ENCODE results near the gene GLYR1.
A peak's percentile ranks its signal among the peaks of the same experiment; 100 is the strongest.

GLYR1 gene

DNA sequence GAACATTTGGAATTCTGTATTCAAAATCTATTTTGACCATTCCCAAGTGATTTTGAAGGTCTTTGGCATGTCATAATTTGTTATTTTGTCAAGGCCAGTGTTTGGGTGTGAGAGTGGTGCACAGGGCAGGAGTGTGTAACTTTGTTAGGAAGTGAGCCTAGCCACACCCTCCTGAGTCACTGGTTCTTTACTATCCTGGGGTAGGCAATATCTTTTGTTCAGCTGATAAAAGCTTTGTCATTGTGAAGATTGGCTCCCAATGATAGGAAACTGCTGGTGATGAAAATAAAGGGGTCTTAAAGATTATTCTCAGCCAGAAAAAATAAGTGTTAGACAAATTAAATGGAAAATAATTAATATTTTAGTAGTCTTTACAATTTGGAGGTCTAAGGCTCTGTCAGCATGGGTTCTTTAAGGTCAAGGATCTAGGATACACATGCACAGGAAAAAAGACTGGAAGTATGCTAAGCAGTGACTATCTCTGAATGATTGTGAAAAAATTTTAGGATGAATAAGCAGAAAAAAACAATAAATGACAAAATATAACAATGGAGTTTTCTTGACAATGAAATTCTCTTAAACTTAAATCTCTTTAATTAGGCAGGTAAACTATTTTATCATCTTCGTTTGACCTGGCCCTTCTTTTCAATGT is 5.3 kb upstream of the GLYR1 start:
- H3K27ac ChIP-seq (ENCODE audit: low read length), result no peak overlapping the region
- 0 out of 2 replicates have a peak, but pooled peaks cover under 1% of the 10 kb centered on the region for H3K36me3 ChIP-seq (replicated peaks; ENCODE audit: insufficient read depth, low read length)
- no peaks in the 10 kb centered on the region for H3K27me3 ChIP-seq (replicated peaks; ENCODE audit: insufficient read depth, low read length)
- peaks cover 5% of the 10 kb centered on the region; the same call in 1 of the 2 replicates for H3K4me1 ChIP-seq (ENCODE audit: low read length)
- H3F3A ChIP-seq (ENCODE audit: insufficient read depth, low read length), result peaks cover 12% of the 10 kb centered on the region
- H2AFZ ChIP-seq (ENCODE audit: low read length), result no peak overlapping the region
- H3K9ac ChIP-seq (ENCODE audit: low read length), result no peak overlapping the region
- H3K9me3 ChIP-seq (replicated peaks; ENCODE audit: insufficient read depth, low read length), result no peaks in the 10 kb centered on the region
- H3K79me2 ChIP-seq (ENCODE audit: low read length), result peaks cover 61% of the 10 kb centered on the region
- no peak overlapping the region for H3K4me3 ChIP-seq (ENCODE audit: low read length)
- peaks cover 6% of the 10 kb centered on the region; the same call in 1 of the 2 replicates for H4K20me1 ChIP-seq (ENCODE audit: insufficient read depth, low read length)
- TF ChIP-seq EZH2phosphoT487 (IDR thresholded peaks at IDR 0.05; ENCODE audit: low read length) (no peak), EZH2 (optimal IDR thresholded peaks at IDR 0.05; ENCODE audit: low read depth, low read length) (no peak)
- TF ChIP-seq, protein P1, sequence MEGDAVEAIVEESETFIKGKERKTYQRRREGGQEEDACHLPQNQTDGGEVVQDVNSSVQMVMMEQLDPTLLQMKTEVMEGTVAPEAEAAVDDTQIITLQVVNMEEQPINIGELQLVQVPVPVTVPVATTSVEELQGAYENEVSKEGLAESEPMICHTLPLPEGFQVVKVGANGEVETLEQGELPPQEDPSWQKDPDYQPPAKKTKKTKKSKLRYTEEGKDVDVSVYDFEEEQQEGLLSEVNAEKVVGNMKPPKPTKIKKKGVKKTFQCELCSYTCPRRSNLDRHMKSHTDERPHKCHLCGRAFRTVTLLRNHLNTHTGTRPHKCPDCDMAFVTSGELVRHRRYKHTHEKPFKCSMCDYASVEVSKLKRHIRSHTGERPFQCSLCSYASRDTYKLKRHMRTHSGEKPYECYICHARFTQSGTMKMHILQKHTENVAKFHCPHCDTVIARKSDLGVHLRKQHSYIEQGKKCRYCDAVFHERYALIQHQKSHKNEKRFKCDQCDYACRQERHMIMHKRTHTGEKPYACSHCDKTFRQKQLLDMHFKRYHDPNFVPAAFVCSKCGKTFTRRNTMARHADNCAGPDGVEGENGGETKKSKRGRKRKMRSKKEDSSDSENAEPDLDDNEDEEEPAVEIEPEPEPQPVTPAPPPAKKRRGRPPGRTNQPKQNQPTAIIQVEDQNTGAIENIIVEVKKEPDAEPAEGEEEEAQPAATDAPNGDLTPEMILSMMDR (IDR thresholded peaks at IDR 0.05; ENCODE audit: low read length), result no peak
- no peaks in the 10 kb centered on the region for H3K9me2 ChIP-seq (replicated peaks; ENCODE audit: insufficient read depth, low read length)
- DNase-seq, result no peak
- no peak overlapping the region for H3K4me2 ChIP-seq (ENCODE audit: low read depth, low read length)

DNA sequence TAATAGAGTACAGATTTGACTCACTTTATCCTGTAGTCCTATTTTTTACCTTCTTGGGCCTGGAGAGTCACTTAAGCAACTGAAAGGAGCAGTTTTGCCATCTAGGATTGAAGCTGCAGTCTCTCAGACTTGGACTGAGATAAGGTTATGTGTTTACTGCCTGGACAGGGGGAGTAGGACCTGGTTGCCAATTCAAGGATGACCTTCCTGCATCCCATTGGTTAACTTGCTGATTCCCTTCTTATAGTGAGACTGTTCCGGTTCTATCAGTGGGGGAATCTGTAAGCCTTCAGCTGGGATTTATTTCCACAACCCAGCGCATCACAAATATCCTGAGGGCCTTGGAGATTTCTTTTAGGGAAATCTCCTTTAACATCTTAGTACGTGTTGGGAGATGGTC is 3.1 kb upstream of the GLYR1 start:
- H3K79me2 ChIP-seq (ENCODE audit: low read length), result peaks cover 74% of the 10 kb centered on the region
- no peaks in the 10 kb centered on the region for H3K27me3 ChIP-seq (replicated peaks; ENCODE audit: insufficient read depth, low read length)
- no peak overlapping the region for H2AFZ ChIP-seq (ENCODE audit: low read length)
- H3K27ac ChIP-seq (ENCODE audit: low read length), result no peak overlapping the region
- H3K36me3 ChIP-seq (replicated peaks; ENCODE audit: insufficient read depth, low read length), result no peaks in the 10 kb centered on the region
- no peak overlapping the region for H3K4me3 ChIP-seq (ENCODE audit: low read length)
- H4K20me1 ChIP-seq (ENCODE audit: insufficient read depth, low read length), result peaks cover 13% of the 10 kb centered on the region; the same call in 1 of the 2 replicates
- peaks cover 12% of the 10 kb centered on the region for H3K4me1 ChIP-seq (ENCODE audit: low read length)
- peak overlapping the region; percentile 3; the same call in 1 of the 2 replicates for H3K4me2 ChIP-seq (ENCODE audit: low read depth, low read length)
- peaks cover 14% of the 10 kb centered on the region for H3F3A ChIP-seq (ENCODE audit: insufficient read depth, low read length)
- DNase-seq, result no peak
- no peaks in the 10 kb centered on the region for H3K9me3 ChIP-seq (replicated peaks; ENCODE audit: insufficient read depth, low read length)
- no peak overlapping the region for H3K9ac ChIP-seq (ENCODE audit: low read length)
- no peaks in the 10 kb centered on the region for H3K9me2 ChIP-seq (replicated peaks; ENCODE audit: insufficient read depth, low read length)
- TF ChIP-seq EZH2 (optimal IDR thresholded peaks at IDR 0.05; ENCODE audit: low read depth, low read length) (no peak), EZH2phosphoT487 (IDR thresholded peaks at IDR 0.05; ENCODE audit: low read length) (no peak)
- TF ChIP-seq, protein P1 (IDR thresholded peaks at IDR 0.05; ENCODE audit: low read length), result no peak

DNA sequence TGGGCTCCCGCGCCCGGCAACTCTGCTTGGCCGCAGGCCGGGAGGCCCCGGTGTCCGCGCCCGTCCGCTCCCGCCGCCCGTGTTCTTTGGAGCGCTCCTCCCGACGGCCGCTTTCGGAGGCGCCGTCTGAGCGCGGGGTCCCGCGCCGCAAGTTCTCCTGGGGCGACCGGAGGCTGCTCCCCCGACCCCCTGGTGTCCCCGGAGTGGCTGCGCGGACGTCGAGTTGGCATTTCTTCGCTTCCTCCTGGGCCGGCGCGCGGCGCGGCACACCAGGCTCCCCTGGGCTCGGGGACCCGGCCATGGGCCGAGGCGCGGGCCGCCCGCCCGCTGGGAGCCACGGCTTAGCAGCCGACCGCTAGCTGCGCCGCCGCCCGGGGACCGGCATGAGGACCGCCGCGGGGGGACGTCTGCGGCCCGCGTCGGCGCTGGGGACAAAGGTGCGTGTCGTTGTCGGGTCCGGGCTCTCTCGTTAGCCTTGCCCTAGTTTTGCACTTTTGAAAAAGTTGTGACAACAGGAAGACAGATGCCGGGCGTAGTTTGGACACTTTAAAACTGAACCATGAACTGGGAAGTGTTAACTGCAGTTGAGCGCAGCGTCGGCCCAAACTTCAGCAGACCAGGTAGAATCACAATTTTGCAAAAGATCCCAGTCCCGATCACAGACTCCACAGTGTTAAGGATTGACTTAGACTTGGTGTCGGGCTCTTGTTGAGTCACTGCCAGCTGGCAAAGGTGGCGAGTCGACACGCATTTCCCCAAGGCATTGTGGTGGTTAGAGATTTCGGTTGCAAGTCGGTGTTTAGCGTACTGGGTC is 893 bp upstream of the GLYR1 start:
- H3K4me2 ChIP-seq (ENCODE audit: low read depth, low read length), result peak overlapping the region; percentile 92
- peak overlapping the region; percentile 96 for H3K4me3 ChIP-seq (ENCODE audit: low read length)
- no peaks in the 10 kb centered on the region for H3K9me2 ChIP-seq (replicated peaks; ENCODE audit: insufficient read depth, low read length)
- H3K9me3 ChIP-seq (replicated peaks; ENCODE audit: insufficient read depth, low read length), result no peaks in the 10 kb centered on the region
- peaks cover 12% of the 10 kb centered on the region for H3K4me1 ChIP-seq (ENCODE audit: low read length)
- peak overlapping the region; percentile 97 for H3K9ac ChIP-seq (ENCODE audit: low read length)
- peaks cover 14% of the 10 kb centered on the region for H3F3A ChIP-seq (ENCODE audit: insufficient read depth, low read length)
- no peaks in the 10 kb centered on the region for H3K27me3 ChIP-seq (replicated peaks; ENCODE audit: insufficient read depth, low read length)
- DNase-seq, result peak; percentile 45
- H2AFZ ChIP-seq (ENCODE audit: low read length), result peak overlapping the region; percentile 58
- H3K27ac ChIP-seq (ENCODE audit: low read length), result peak overlapping the region; percentile 75
- peaks cover 5% of the 10 kb centered on the region; the same call in 1 of the 2 replicates for H3K36me3 ChIP-seq (replicated peaks; ENCODE audit: insufficient read depth, low read length)
- H4K20me1 ChIP-seq (ENCODE audit: insufficient read depth, low read length), result peaks cover 13% of the 10 kb centered on the region; the same call in 1 of the 2 replicates
- TF ChIP-seq EZH2 (optimal IDR thresholded peaks at IDR 0.05; ENCODE audit: low read depth, low read length) (no peak), EZH2phosphoT487 (IDR thresholded peaks at IDR 0.05; ENCODE audit: low read length) (no peak)
- TF ChIP-seq, protein P1 (IDR thresholded peaks at IDR 0.05; ENCODE audit: low read length), result no peak
- H3K79me2 ChIP-seq (ENCODE audit: low read length), result peaks cover 88% of the 10 kb centered on the region

Measured in MM.1S (cell line).